ENCODE data around the gene TNFRSF14. TPM values are rescaled to one million over a fixed set of nuclear protein-coding genes. Genes with fewer than 3 reads are reported as not detected.
"Not testable (repeated sequence)": the region's sequence is repeated elsewhere in the genome, so short reads cannot be mapped to it uniquely, and the experiment has no call there.

Gene TNFRSF14
- total RNA-seq, 2 donors from 2014 or later = 179 to 212 TPM

- DNase-seq (peak; percentile 69 to 78 (median 70)), ATAC-seq (peak; percentile 57)
- Mint-ChIP-seq H3K36me3 (ENCODE audit: low read depth) (no peaks in the 10 kb centered on the region), H3K4me3 (peak overlapping the region; percentile 93), H3K27ac (peak overlapping the region; percentile 96), H3K27me3 (no peaks in the 10 kb centered on the region), H3K4me1 (peaks cover 10% of the 10 kb centered on the region)
- no peaks in the 10 kb centered on the region for H3K9me3 ChIP-seq (ENCODE audit: control insufficient read depth, low read length, poor library complexity, severe bottlenecking)
These were observed 9.5 kb upstream of the TNFRSF14 start for GRCh38 chr1:2546515-2547209.

- Mint-ChIP-seq H3K4me3 (peak overlapping the region; percentile 93), H3K27me3 (no peaks in the 10 kb centered on the region), H3K27ac (peak overlapping the region; percentile 96), H3K4me1 (peaks cover 10% of the 10 kb centered on the region), H3K36me3 (ENCODE audit: low read depth) (no peaks in the 10 kb centered on the region)
- DNase-seq = peak in 1 of 3 donors; percentile 29
- H3K9me3 ChIP-seq (ENCODE audit: control insufficient read depth, low read length, poor library complexity, severe bottlenecking) = no peaks in the 10 kb centered on the region
- ATAC-seq = peak; percentile 10
These were observed 8.7 kb upstream of the TNFRSF14 start for GRCh38 chr1:2547210-2548067.

GRCh38 chr1:2548068-2548589 lies 8.0 kb upstream of the TNFRSF14 start:
- ATAC-seq = peak; percentile 27
- Mint-ChIP-seq H3K27ac (peak overlapping the region; percentile 96), H3K27me3 (no peaks in the 10 kb centered on the region), H3K4me3 (peak overlapping the region; percentile 93), H3K4me1 (peaks cover 10% of the 10 kb centered on the region), H3K36me3 (ENCODE audit: low read depth) (no peaks in the 10 kb centered on the region)
- peak; percentile 70 to 79 (median 71) for DNase-seq
- no peaks in the 10 kb centered on the region for H3K9me3 ChIP-seq (ENCODE audit: control insufficient read depth, low read length, poor library complexity, severe bottlenecking)

GRCh38 chr1:2549367-2550029 lies 6.7 kb upstream of the TNFRSF14 start:
- not testable (repeated sequence) for H3K9me3 ChIP-seq (ENCODE audit: control insufficient read depth, low read length, poor library complexity, severe bottlenecking); H3K36me3 Mint-ChIP-seq (ENCODE audit: low read depth); ATAC-seq; DNase-seq; H3K4me3 Mint-ChIP-seq; H3K27me3 Mint-ChIP-seq
- H3K27ac Mint-ChIP-seq = peak overlapping the region; percentile 96
- peaks cover 17% of the 10 kb centered on the region for H3K4me1 Mint-ChIP-seq

GRCh38 chr1:2550309-2550861 lies 5.8 kb upstream of the TNFRSF14 start:
- H3K9me3 ChIP-seq (ENCODE audit: control insufficient read depth, low read length, poor library complexity, severe bottlenecking); ATAC-seq; H3K36me3 Mint-ChIP-seq (ENCODE audit: low read depth); H3K4me3 Mint-ChIP-seq; H3K27me3 Mint-ChIP-seq; DNase-seq: not testable (repeated sequence)
- H3K4me1 Mint-ChIP-seq = peaks cover 21% of the 10 kb centered on the region
- peak overlapping the region; percentile 96 for H3K27ac Mint-ChIP-seq

GRCh38 chr1:2551544-2551943 lies 4.6 kb upstream of the TNFRSF14 start:
- Mint-ChIP-seq H3K27ac (peak overlapping the region; percentile 96), H3K4me1 (peaks cover 28% of the 10 kb centered on the region)
- not testable (repeated sequence) for H3K4me3 Mint-ChIP-seq; ATAC-seq; DNase-seq; H3K9me3 ChIP-seq (ENCODE audit: control insufficient read depth, low read length, poor library complexity, severe bottlenecking); H3K27me3 Mint-ChIP-seq; H3K36me3 Mint-ChIP-seq (ENCODE audit: low read depth)

GRCh38 chr1:2552189-2552588 lies 4.0 kb upstream of the TNFRSF14 start:
- ATAC-seq (no peak), DNase-seq (no peak)
- H3K36me3 Mint-ChIP-seq (ENCODE audit: low read depth) = peaks cover 2% of the 10 kb centered on the region
- no peaks in the 10 kb centered on the region for H3K27me3 Mint-ChIP-seq
- peak overlapping the region; percentile 96 for H3K27ac Mint-ChIP-seq
- no peaks in the 10 kb centered on the region for H3K9me3 ChIP-seq (ENCODE audit: control insufficient read depth, low read length, poor library complexity, severe bottlenecking)
- peaks cover 28% of the 10 kb centered on the region for H3K4me1 Mint-ChIP-seq
- H3K4me3 Mint-ChIP-seq = no peak overlapping the region

GRCh38 chr1:2553076-2553475 lies 3.1 kb upstream of the TNFRSF14 start:
- not testable (repeated sequence) for ATAC-seq; H3K27me3 Mint-ChIP-seq; DNase-seq; H3K27ac Mint-ChIP-seq; H3K4me3 Mint-ChIP-seq; H3K9me3 ChIP-seq (ENCODE audit: control insufficient read depth, low read length, poor library complexity, severe bottlenecking); H3K36me3 Mint-ChIP-seq (ENCODE audit: low read depth)
- H3K4me1 Mint-ChIP-seq = peaks cover 32% of the 10 kb centered on the region

- Mint-ChIP-seq H3K4me1 (peaks cover 31% of the 10 kb centered on the region), H3K36me3 (ENCODE audit: low read depth) (peaks cover 5% of the 10 kb centered on the region), H3K4me3 (peak overlapping the region; percentile 99), H3K27me3 (no peaks in the 10 kb centered on the region), H3K27ac (peak overlapping the region; percentile 98)
- no peak for DNase-seq
- ATAC-seq = no peak
- no peaks in the 10 kb centered on the region for H3K9me3 ChIP-seq (ENCODE audit: control insufficient read depth, low read length, poor library complexity, severe bottlenecking)
These were observed 2.1 kb upstream of the TNFRSF14 start for GRCh38 chr1:2553871-2554620.

GRCh38 chr1:2554621-2555387 lies 1.4 kb upstream of the TNFRSF14 start:
- Mint-ChIP-seq H3K36me3 (ENCODE audit: low read depth) (peaks cover 5% of the 10 kb centered on the region), H3K4me1 (peaks cover 29% of the 10 kb centered on the region), H3K27ac (peak overlapping the region; percentile 98), H3K4me3 (peak overlapping the region; percentile 99), H3K27me3 (no peaks in the 10 kb centered on the region)
- H3K9me3 ChIP-seq (ENCODE audit: control insufficient read depth, low read length, poor library complexity, severe bottlenecking) = no peaks in the 10 kb centered on the region
- ATAC-seq (peak; percentile 31), DNase-seq (peak in 1 of 3 donors; percentile 43)

- no peaks in the 10 kb centered on the region for H3K9me3 ChIP-seq (ENCODE audit: control insufficient read depth, low read length, poor library complexity, severe bottlenecking)
- H3K27ac Mint-ChIP-seq = peak overlapping the region; percentile 98
- peak; percentile 68 for ATAC-seq
- DNase-seq = peak; percentile 39 to 65 (median 55)
- H3K4me3 Mint-ChIP-seq = peak overlapping the region; percentile 99
- H3K4me1 Mint-ChIP-seq = peaks cover 28% of the 10 kb centered on the region
- H3K36me3 Mint-ChIP-seq (ENCODE audit: low read depth) = peaks cover 5% of the 10 kb centered on the region
- no peaks in the 10 kb centered on the region for H3K27me3 Mint-ChIP-seq
These were observed 416 bp upstream of the TNFRSF14 start for GRCh38 chr1:2555634-2556276.

Data from T-helper 17 cell (primary cell).